KMS-11 (cell line): ENCODE measurements around the gene HOXD10.

ENCODE experiments used
- H2AFZ ChIP-seq: fragments of 200-600 bp; sonication (generic); 2 replicates; pipeline ENCODE4 v1.6.1; 2016; ENCODE audit warnings: antibody characterized with exemption, mixed run types, low read depth
- H3K27ac ChIP-seq: fragments of 200-600 bp; sonication (generic); 2 replicates; pipeline ENCODE4 v1.6.1; 2016; ENCODE audit warnings: mild to moderate bottlenecking, mixed run types
- H3K27me3 ChIP-seq: fragments of 200-600 bp; sonication (generic); 2 replicates; pipeline ENCODE4 v1.6.1; 2017; ENCODE audit warnings: mild to moderate bottlenecking, low read depth, mixed run types, moderate library complexity; ENCODE audit not compliant: insufficient read depth
- H3K36me3 ChIP-seq: fragments of 200-600 bp; sonication (generic); 2 replicates; pipeline ENCODE4 v1.6.1; 2017; ENCODE audit warnings: mild to moderate bottlenecking, mixed run types; ENCODE audit not compliant: insufficient read depth
- H3K4me1 ChIP-seq: fragments of 200-600 bp; sonication (generic); 2 replicates; pipeline ENCODE4 v1.6.1; 2016; ENCODE audit warnings: mild to moderate bottlenecking, low read depth, mixed run types; ENCODE audit not compliant: poor library complexity, severe bottlenecking
- H3K4me2 ChIP-seq: fragments of 200-600 bp; sonication (generic); 2 replicates; pipeline ENCODE4 v1.7.0; 2016; ENCODE audit warnings: mild to moderate bottlenecking, mixed run types
- H3K4me3 ChIP-seq: fragments of 200-600 bp; sonication (generic); IDR thresholded peaks from 2 replicates; pipeline ENCODE4 v1.6.1; 2017; ENCODE audit warnings: low read depth, low read length, mixed read lengths; ENCODE audit not compliant: insufficient read depth
- H3K79me2 ChIP-seq: fragments of 200-600 bp; sonication (generic); 2 replicates; pipeline ENCODE4 v1.6.1; 2016; ENCODE audit warnings: low read depth, mixed run types; ENCODE audit not compliant: insufficient read depth
- H3K9ac ChIP-seq: fragments of 200-600 bp; sonication (generic); 2 replicates; pipeline ENCODE4 v1.6.1; 2016; ENCODE audit warnings: mild to moderate bottlenecking, mixed run types
- H4K20me1 ChIP-seq: fragments of 200-600 bp; sonication (generic); 2 replicates; pipeline ENCODE4 v1.6.1; 2016; ENCODE audit warnings: mild to moderate bottlenecking, mixed run types; ENCODE audit not compliant: insufficient read depth
- CTCF ChIP-seq: fragments of 200-600 bp; sonication (generic); conservative IDR thresholded peaks from 2 replicates; pipeline ENCODE4 v1.6.1; 2017; ENCODE audit warnings: low read depth, mild to moderate bottlenecking, antibody characterized with exemption, low read length, moderate library complexity, mixed read lengths

HOXD10 gene

GRCh38 chr2:176088937-176089842, 27.4 kb upstream of the HOXD10 start:
- Histone ChIP-seq H2AFZ (no peak overlapping the region), H3K4me3 (no peak overlapping the region), H4K20me1 (no peaks in the 10 kb centered on the region), H3K4me1 (no peaks in the 10 kb centered on the region), H3K27ac (no peak overlapping the region), H3K36me3 (no peaks in the 10 kb centered on the region), H3K9ac (no peak overlapping the region), H3K4me2 (no peak overlapping the region), H3K27me3 (no peaks in the 10 kb centered on the region), H3K79me2 (no peaks in the 10 kb centered on the region)
- TF ChIP-seq CTCF, result no peak

- Histone ChIP-seq H3K4me2 (no peak overlapping the region), H3K9ac (no peak overlapping the region), H3K79me2 (no peaks in the 10 kb centered on the region), H3K27ac (no peak overlapping the region), H2AFZ (no peak overlapping the region), H3K4me3 (no peak overlapping the region), H3K4me1 (no peaks in the 10 kb centered on the region), H3K36me3 (no peaks in the 10 kb centered on the region), H3K27me3 (no peaks in the 10 kb centered on the region), H4K20me1 (no peaks in the 10 kb centered on the region)
- TF ChIP-seq CTCF, result no peak
Measured at GRCh38 chr2:176089843-176090395, 26.7 kb upstream of the HOXD10 start.

GRCh38 chr2:176090862-176091261, 25.7 kb upstream of the HOXD10 start:
- Histone ChIP-seq H4K20me1 (no peaks in the 10 kb centered on the region), H2AFZ (no peak overlapping the region), H3K79me2 (no peaks in the 10 kb centered on the region), H3K4me1 (peaks cover 5% of the 10 kb centered on the region), H3K4me3 (no peak overlapping the region), H3K27ac (no peak overlapping the region), H3K27me3 (no peaks in the 10 kb centered on the region), H3K4me2 (no peak overlapping the region), H3K36me3 (no peaks in the 10 kb centered on the region), H3K9ac (no peak overlapping the region)
- no peak for TF ChIP-seq CTCF

- Histone ChIP-seq H3K27me3 (no peaks in the 10 kb centered on the region), H3K27ac (no peak overlapping the region), H3K79me2 (no peaks in the 10 kb centered on the region), H4K20me1 (no peaks in the 10 kb centered on the region), H3K4me1 (peaks cover 8% of the 10 kb centered on the region), H3K9ac (no peak overlapping the region), H2AFZ (no peak overlapping the region), H3K4me3 (no peak overlapping the region), H3K4me2 (no peak overlapping the region), H3K36me3 (no peaks in the 10 kb centered on the region)
- TF ChIP-seq CTCF, result no peak
Measured at GRCh38 chr2:176091329-176092258, 25.0 kb upstream of the HOXD10 start.
